ENCODE data around the gene VWA3B. TPM values are rescaled to one million over a fixed set of nuclear protein-coding genes. Genes with fewer than 3 reads are reported as not detected.

Gene VWA3B
- polyA plus RNA-seq, 3 donors: not detected

GRCh38 chr2:98118161-98118560 lies 31.2 kb downstream of the VWA3B start:
- no peaks in the 10 kb centered on the region for H3K79me2 ChIP-seq (ENCODE audit: insufficient read depth, low read length)
- H3K4me3 Mint-ChIP-seq: no peak overlapping the region
- no peak for DNase-seq
- H3K27me3 Mint-ChIP-seq (ENCODE audit: low read depth in 3 of 3): peaks cover 6 to 13% (median 9%) of the 10 kb centered on the region in 3 donors
- no peaks in the 10 kb centered on the region for H3K27me3 ChIP-seq (ENCODE audit: control insufficient read depth in 2 of 2, insufficient read depth in 2 of 2, low read length in 2 of 2)
- no peak overlapping the region for H3K4me3 ChIP-seq (replicated peaks in 1 of 3; ENCODE audit: low read depth in 2 of 3, low read length in 3 of 3)
- no peak overlapping the region for H3K9ac ChIP-seq (ENCODE audit: insufficient read depth, low read length, poor library complexity, severe bottlenecking)
- no peak overlapping the region for H3K27ac ChIP-seq (ENCODE audit: low read depth in 1 of 2, low read length in 2 of 2)
- peaks cover 0 to 5% (median 4%) of the 10 kb centered on the region in 7 donors for H3K9me3 Mint-ChIP-seq
- H3K27ac Mint-ChIP-seq: no peak overlapping the region
- no peaks in the 10 kb centered on the region for H3K36me3 Mint-ChIP-seq
- H3K4me1 Mint-ChIP-seq: peaks cover 8% of the 10 kb centered on the region
- intact Hi-C loops (cut with micrococcal nuclease): no loop called here
- WGBS (ENCODE audit: insufficient coverage): 100% methylated on average over 1 of the region's 4 CpGs
- H3K4me2 ChIP-seq (replicated peaks; ENCODE audit: extremely low read depth, low read length, poor library complexity, severe bottlenecking): no peak overlapping the region
- no peaks in the 10 kb centered on the region for H3K9me3 ChIP-seq (replicated peaks in 1 of 2; ENCODE audit: control insufficient read depth in 1 of 2, insufficient read depth in 1 of 2, low read length in 2 of 2)
- peaks cover 2% of the 10 kb centered on the region in 2 donors for H3K4me1 ChIP-seq (ENCODE audit: control insufficient read depth in 1 of 2, insufficient read depth in 2 of 2, low read length in 2 of 2)
- H3K36me3 ChIP-seq (replicated peaks in 1 of 2; ENCODE audit: control insufficient read depth in 1 of 2, insufficient read depth in 2 of 2, low read length in 2 of 2): no peaks in the 10 kb centered on the region
- no peak overlapping the region for H2AFZ ChIP-seq (ENCODE audit: insufficient read depth, low read depth, low read length, poor library complexity, severe bottlenecking)
- no peaks in the 10 kb centered on the region for H4K20me1 ChIP-seq (ENCODE audit: insufficient read depth, low read length)
- no peak for TF ChIP-seq CTCF (IDR thresholded peaks at IDR 0.05)

DNA sequence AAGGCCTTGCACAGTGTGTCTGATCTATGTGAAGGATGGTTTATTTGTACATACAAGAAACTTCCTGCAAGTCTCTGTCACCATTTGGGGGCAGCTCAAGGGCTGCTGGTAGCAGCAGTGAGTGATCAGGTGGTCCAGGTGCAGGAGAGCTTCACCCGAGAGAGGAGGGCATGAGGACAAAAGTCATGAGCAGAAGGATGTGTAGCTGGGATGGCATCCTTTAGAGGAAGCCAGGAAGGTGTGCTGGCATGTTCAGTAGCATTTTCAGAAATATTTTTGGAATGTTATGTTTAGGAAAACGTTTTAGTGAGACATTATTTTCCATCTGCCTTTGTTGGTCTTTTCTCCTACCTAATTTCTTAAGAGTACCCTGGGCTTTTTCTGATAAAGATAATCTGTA lies 31.9 kb downstream of the VWA3B start:
- H3K36me3 ChIP-seq (replicated peaks in 1 of 2; ENCODE audit: control insufficient read depth in 1 of 2, insufficient read depth in 2 of 2, low read length in 2 of 2): no peaks in the 10 kb centered on the region
- Mint-ChIP-seq H3K9me3 (peaks cover 0 to 5% (median 0%) of the 10 kb centered on the region in 7 donors), H3K4me3 (no peak overlapping the region), H3K27me3 (ENCODE audit: low read depth in 3 of 3) (peaks cover 9 to 13% (median 11%) of the 10 kb centered on the region in 3 donors), H3K4me1 (peaks cover 15% of the 10 kb centered on the region), H3K36me3 (no peaks in the 10 kb centered on the region), H3K27ac (no peak overlapping the region)
- no peak overlapping the region for H3K9ac ChIP-seq (ENCODE audit: insufficient read depth, low read length, poor library complexity, severe bottlenecking)
- H3K4me2 ChIP-seq (replicated peaks; ENCODE audit: extremely low read depth, low read length, poor library complexity, severe bottlenecking): no peak overlapping the region
- intact Hi-C loops (cut with micrococcal nuclease): no loop called here
- no peaks in the 10 kb centered on the region for H3K79me2 ChIP-seq (ENCODE audit: insufficient read depth, low read length)
- no peak overlapping the region for H3K27ac ChIP-seq (ENCODE audit: low read depth in 1 of 2, low read length in 2 of 2)
- H4K20me1 ChIP-seq (ENCODE audit: insufficient read depth, low read length): no peaks in the 10 kb centered on the region
- whole genome bisulfite sequencing (ENCODE audit: insufficient coverage): 100% methylated on average over 1 of the region's 2 CpGs
- no peak overlapping the region for H3K4me3 ChIP-seq (replicated peaks in 1 of 3; ENCODE audit: low read depth in 2 of 3, low read length in 3 of 3)
- no peaks in the 10 kb centered on the region for H3K27me3 ChIP-seq (ENCODE audit: control insufficient read depth in 2 of 2, insufficient read depth in 2 of 2, low read length in 2 of 2)
- TF ChIP-seq CTCF (IDR thresholded peaks at IDR 0.05): no peak
- H3K4me1 ChIP-seq (ENCODE audit: control insufficient read depth in 1 of 2, insufficient read depth in 2 of 2, low read length in 2 of 2): peaks cover 8 to 9% of the 10 kb centered on the region in 2 donors
- no peaks in the 10 kb centered on the region for H3K9me3 ChIP-seq (replicated peaks in 1 of 2; ENCODE audit: control insufficient read depth in 1 of 2, insufficient read depth in 1 of 2, low read length in 2 of 2)
- H2AFZ ChIP-seq (ENCODE audit: insufficient read depth, low read depth, low read length, poor library complexity, severe bottlenecking): no peak overlapping the region
- DNase-seq: no peak

Data from CD14-positive monocyte (primary cell).